Dermis lymphatic vessel endothelial cell (primary cell): Measurements from ENCODE around the gene STX11. TPM values are rescaled to one million over a fixed set of nuclear protein-coding genes. Genes with fewer than 3 reads are reported as not detected.

Experiments
- total RNA-seq: library from RNA; depleted of rRNA; stranded (reverse); fragments of >200 nt; gene quantifications from 2 replicates; pipeline ENCODE4 v1.2.1, GENCODE V29; 2014

STX11 gene
- total RNA-seq, result 13.1 and 26.8 TPM in 2 replicates

DNA sequence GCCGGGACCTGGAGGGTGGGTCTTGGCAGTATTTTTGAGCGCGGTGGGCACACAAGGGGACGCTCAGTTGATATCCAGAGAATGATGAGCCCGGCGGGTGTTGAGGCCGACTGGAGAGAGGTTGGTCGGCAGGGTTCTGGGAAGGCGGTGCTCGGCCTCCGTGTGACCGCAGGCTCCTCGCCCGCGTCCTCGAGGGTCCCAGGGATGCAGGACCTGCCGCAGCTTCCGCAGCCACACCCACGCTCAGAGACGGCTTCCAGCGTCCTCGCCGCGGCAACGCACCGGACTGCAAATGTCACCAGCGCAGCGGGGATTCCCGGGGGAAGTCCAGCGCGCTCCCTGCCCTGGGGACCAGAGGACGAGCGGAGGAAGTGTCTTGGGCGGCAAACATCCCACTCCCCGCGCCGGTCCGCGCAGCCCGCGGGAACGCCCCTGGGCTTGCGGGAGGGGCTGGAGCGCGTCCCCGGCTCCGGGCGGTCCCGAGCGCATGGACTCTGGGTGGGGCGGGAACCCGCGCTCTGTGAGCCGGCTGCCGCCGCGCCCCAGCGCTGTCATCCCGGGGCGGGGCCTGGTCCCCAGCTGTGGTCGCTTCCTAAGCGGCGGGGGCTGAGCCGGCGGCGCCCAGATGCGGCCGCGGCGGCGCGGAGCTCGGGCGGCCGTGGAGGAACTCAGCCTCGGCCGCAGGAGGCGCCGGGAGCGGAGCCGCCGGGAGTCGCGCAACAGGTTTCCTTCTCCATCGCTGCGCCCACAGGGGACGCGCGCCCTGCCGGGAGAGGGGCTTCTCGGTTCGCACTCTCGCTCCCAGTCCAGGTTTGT is at the start of gene STX11:
Gene STX11, plus strand, starts transcription at position 624 of the 816 bp plus-strand sequence. CDS start 36,111 bp downstream, outside the sequence.

Other genes starting within 250 kb of the STX11 start
- 4.0 and 6.3 TPM in 2 replicates for gene PLAGL1, start 142.3 kb upstream of the STX11 start, total RNA-seq
- 68.0 and 82.0 TPM in 2 replicates for gene SF3B5, start 54.9 kb upstream of the STX11 start, total RNA-seq
- gene UTRN, start 134.8 kb downstream of the STX11 start, total RNA-seq, result 687 and 831 TPM in 2 replicates